Vagina (tissue), 2 donors: ENCODE results near the gene GABBR2.

ENCODE experiments used
- POLR2A ChIP-seq, 2 donors: fragments of 450-650 bp; IDR thresholded peaks; one replicate each; pipeline ENCODE4 v1.6.1; 2017; ENCODE audit warnings: antibody characterized with exemption in 2 of 2, mild to moderate bottlenecking in 2 of 2, moderate library complexity in 2 of 2
- POLR2AphosphoS5 ChIP-seq, 2 donors: sonication (generic); formaldehyde crosslinking; IDR thresholded peaks; one replicate each; pipeline ENCODE4 v1.9.0; 2017; ENCODE audit warnings: antibody characterized with exemption in 2 of 2, mild to moderate bottlenecking in 2 of 2, low read depth in 1 of 2; ENCODE audit not compliant: insufficient read depth in 1 of 2
- TF ChIP-seq, protein P1 (sequence below), 3 experiments: fragments of 450-650 bp in 2 of 3; fragments of 200-600 bp in 1 of 3; sonication (generic) in 1 of 3; IDR thresholded peaks; one replicate each; pipeline ENCODE4 v1.5.1; 2017 to 2019; ENCODE audit warnings: antibody characterized with exemption in 3 of 3, mild to moderate bottlenecking in 2 of 3, moderate library complexity in 2 of 3

GRCh38 chr9:98540476-98540875, 168.3 kb downstream of the GABBR2 start:
- TF ChIP-seq, protein P1, sequence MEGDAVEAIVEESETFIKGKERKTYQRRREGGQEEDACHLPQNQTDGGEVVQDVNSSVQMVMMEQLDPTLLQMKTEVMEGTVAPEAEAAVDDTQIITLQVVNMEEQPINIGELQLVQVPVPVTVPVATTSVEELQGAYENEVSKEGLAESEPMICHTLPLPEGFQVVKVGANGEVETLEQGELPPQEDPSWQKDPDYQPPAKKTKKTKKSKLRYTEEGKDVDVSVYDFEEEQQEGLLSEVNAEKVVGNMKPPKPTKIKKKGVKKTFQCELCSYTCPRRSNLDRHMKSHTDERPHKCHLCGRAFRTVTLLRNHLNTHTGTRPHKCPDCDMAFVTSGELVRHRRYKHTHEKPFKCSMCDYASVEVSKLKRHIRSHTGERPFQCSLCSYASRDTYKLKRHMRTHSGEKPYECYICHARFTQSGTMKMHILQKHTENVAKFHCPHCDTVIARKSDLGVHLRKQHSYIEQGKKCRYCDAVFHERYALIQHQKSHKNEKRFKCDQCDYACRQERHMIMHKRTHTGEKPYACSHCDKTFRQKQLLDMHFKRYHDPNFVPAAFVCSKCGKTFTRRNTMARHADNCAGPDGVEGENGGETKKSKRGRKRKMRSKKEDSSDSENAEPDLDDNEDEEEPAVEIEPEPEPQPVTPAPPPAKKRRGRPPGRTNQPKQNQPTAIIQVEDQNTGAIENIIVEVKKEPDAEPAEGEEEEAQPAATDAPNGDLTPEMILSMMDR (IDR thresholded peaks at IDR 0.05) = no peak
- TF ChIP-seq POLR2A (IDR thresholded peaks at IDR 0.05) (no peak), POLR2AphosphoS5 (IDR thresholded peaks at IDR 0.05; ENCODE audit: insufficient read depth in 1 of 2, low read depth in 1 of 2) (no peak)
